Gastrocnemius medialis (tissue), 4 donors: ENCODE results near the gene CACNA2D2.

Experiments used
- CTCF ChIP-seq, 5 experiments: fragments of 450-650 bp in 3 of 5; fragments of 200-600 bp in 2 of 5; sonication (generic) in 2 of 5; IDR thresholded peaks in 4 of 5; conservative IDR thresholded peaks in 1 of 5; 1 replicate in 4 of 5; 2 replicates in 1 of 5; pipeline ENCODE4 v1.5.1; 2016 to 2019; ENCODE audit warnings: antibody characterized with exemption in 5 of 5, mild to moderate bottlenecking in 3 of 5, moderate library complexity in 3 of 5
- POLR2A ChIP-seq, 2 donors: fragments of 450-650 bp; IDR thresholded peaks; one replicate each; pipeline ENCODE4 v1.6.1; 2017; ENCODE audit warnings: antibody characterized with exemption in 2 of 2, mild to moderate bottlenecking in 2 of 2, moderate library complexity in 2 of 2

DNA sequence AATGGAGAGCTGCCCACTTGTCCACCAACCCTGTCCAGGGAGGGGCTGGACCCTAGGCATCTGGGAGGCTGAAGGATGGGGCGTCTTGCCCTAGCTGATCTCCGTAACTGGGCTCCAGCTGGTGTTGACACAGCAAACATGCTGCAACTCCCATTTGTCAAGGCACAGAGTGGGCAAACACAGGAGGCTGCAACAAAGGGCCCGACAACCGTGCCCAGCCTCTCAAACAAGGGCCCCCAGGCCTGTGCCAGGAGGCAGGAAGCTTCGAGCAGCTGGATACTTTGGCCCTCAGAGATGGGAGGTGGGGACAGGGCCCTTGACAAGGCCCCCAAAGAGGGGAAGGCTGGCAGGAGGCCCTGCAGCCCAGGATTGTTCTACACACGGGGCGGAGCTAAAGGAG is 79.9 kb downstream of the CACNA2D2 start:
- TF ChIP-seq CTCF (IDR thresholded peaks at IDR 0.05 in 4 of 5, conservative IDR thresholded peaks at IDR 0.05 in 1 of 5): no peak
- no peak for TF ChIP-seq POLR2A (IDR thresholded peaks at IDR 0.05)
